Chondrocyte (in vitro differentiated cells): ENCODE measurements around the gene FRMD3. TPM values are rescaled to one million over a fixed set of nuclear protein-coding genes. Genes with fewer than 3 reads are reported as not detected.

Source experiments
- DNase-seq: peaks from one replicate; pipeline ENCODE4 v3.0.0; 2021; ENCODE audit warnings: mixed read lengths, low spot score
- H3K27ac Mint-ChIP-seq: one replicate; pipeline ENCODE4 v1.8.0; 2021; ENCODE audit warnings: mild to moderate bottlenecking, moderate library complexity, mixed read lengths; ENCODE audit not compliant: unreplicated experiment
- H3K27me3 Mint-ChIP-seq: 2 replicates; pipeline ENCODE4 v1.8.0; 2021; ENCODE audit warnings: low read depth, mixed read lengths
- H3K36me3 Mint-ChIP-seq: 2 replicates; pipeline ENCODE4 v1.8.0; 2021; ENCODE audit warnings: low read depth, mixed read lengths
- H3K4me1 Mint-ChIP-seq: 2 replicates; pipeline ENCODE4 v1.8.0; 2021; ENCODE audit warnings: low read depth, mild to moderate bottlenecking, mixed read lengths
- H3K4me3 Mint-ChIP-seq: one replicate; pipeline ENCODE4 v1.8.0; 2021; ENCODE audit warnings: mild to moderate bottlenecking, moderate library complexity, mixed read lengths; ENCODE audit not compliant: unreplicated experiment
- H3K9me3 Mint-ChIP-seq: 2 replicates; pipeline ENCODE4 v1.8.0; 2021; ENCODE audit warnings: low read depth, mixed read lengths
- total RNA-seq: library from RNA; stranded (reverse); gene quantifications from 3 replicates; pipeline ENCODE4 v1.2.1, GENCODE V29; 2021
- TF ChIP-seq, protein P1 (sequence below): fragments of 200-600 bp; sonication (generic); IDR thresholded peaks from 2 replicates; pipeline ENCODE4 v1.5.0; 2021; ENCODE audit warnings: antibody characterized with exemption, mild to moderate bottlenecking, moderate library complexity

Gene FRMD3
- total RNA-seq, 1 donor from 2014 or later, result 1.1 TPM

DNA sequence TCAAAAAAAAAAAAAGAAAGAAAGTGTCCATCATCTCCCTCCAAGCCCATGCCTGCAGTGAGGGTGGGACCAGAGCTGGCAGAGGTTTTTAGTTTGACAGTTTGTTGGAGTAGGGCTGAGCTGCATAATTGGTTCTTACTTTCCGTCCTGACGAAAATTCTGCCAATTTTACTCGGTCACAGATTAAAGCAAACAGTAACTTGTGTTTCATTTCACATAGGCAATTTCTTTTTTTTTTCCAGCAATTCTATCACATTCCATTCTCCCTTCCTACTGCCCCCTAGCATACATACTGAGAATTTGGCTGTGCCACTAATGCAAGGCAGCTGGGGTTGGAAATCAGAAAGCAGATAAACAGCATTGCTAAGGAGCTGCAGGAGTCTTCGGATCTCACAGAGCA lies 132.4 kb downstream of the FRMD3 start:
- no peak for DNase-seq
- Mint-ChIP-seq H3K4me1 (peaks cover 9% of the 10 kb centered on the region), H3K27me3 (peaks cover 3% of the 10 kb centered on the region), H3K9me3 (peaks cover 15% of the 10 kb centered on the region), H3K36me3 (peaks cover 2% of the 10 kb centered on the region), H3K4me3 (no peak overlapping the region), H3K27ac (no peak overlapping the region)
- TF ChIP-seq, protein P1, sequence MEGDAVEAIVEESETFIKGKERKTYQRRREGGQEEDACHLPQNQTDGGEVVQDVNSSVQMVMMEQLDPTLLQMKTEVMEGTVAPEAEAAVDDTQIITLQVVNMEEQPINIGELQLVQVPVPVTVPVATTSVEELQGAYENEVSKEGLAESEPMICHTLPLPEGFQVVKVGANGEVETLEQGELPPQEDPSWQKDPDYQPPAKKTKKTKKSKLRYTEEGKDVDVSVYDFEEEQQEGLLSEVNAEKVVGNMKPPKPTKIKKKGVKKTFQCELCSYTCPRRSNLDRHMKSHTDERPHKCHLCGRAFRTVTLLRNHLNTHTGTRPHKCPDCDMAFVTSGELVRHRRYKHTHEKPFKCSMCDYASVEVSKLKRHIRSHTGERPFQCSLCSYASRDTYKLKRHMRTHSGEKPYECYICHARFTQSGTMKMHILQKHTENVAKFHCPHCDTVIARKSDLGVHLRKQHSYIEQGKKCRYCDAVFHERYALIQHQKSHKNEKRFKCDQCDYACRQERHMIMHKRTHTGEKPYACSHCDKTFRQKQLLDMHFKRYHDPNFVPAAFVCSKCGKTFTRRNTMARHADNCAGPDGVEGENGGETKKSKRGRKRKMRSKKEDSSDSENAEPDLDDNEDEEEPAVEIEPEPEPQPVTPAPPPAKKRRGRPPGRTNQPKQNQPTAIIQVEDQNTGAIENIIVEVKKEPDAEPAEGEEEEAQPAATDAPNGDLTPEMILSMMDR, result peak; percentile 10

- TF ChIP-seq, protein P1, result no peak
- Mint-ChIP-seq H3K36me3 (peaks cover 1% of the 10 kb centered on the region), H3K27ac (peak overlapping the region; percentile 6), H3K27me3 (peaks cover 2% of the 10 kb centered on the region), H3K9me3 (peaks cover 15% of the 10 kb centered on the region), H3K4me3 (no peak overlapping the region), H3K4me1 (peaks cover 9% of the 10 kb centered on the region)
- no peak for DNase-seq
Observed at GRCh38 chr9:83403527-83404238, 134.5 kb downstream of the FRMD3 start.

GRCh38 chr9:83401328-83401900 lies 136.8 kb downstream of the FRMD3 start:
- H3K4me3 Mint-ChIP-seq, result no peak overlapping the region
- H3K27ac Mint-ChIP-seq, result no peak overlapping the region

DNA sequence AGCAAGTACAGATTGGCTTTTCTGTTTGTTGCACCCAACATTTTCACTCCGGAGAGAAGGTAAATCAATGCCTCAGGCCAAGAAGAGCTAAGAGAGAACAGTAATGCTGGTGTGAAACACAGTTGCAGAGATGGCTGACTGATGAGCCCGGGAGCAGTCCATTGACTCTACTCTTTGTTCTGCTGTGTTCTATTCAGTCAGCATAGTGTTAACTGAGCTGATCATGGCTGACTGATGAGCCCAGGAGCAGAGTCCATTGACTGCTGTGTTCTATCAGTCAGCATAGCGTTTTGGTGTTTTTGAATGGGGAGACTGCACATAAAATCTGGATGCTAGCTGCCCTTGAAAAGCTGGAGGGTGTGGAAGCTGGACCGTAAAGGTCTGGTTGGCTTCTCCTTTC lies 141.4 kb downstream of the FRMD3 start:
- no peaks in the 10 kb centered on the region for H3K36me3 Mint-ChIP-seq
- no peaks in the 10 kb centered on the region for H3K27me3 Mint-ChIP-seq
- no peak overlapping the region for H3K4me3 Mint-ChIP-seq
- no peaks in the 10 kb centered on the region for H3K4me1 Mint-ChIP-seq
- DNase-seq, result no peak
- TF ChIP-seq, protein P1, result no peak
- no peak overlapping the region for H3K27ac Mint-ChIP-seq
- H3K9me3 Mint-ChIP-seq, result peaks cover 3% of the 10 kb centered on the region

More at GRCh38 chr9:83401328-83401900, 136.8 kb downstream of the FRMD3 start:
- no peaks in the 10 kb centered on the region for H3K36me3 Mint-ChIP-seq
- H3K27me3 Mint-ChIP-seq, result peaks cover 2% of the 10 kb centered on the region
- TF ChIP-seq, protein P1, result no peak
- DNase-seq, result no peak
- peaks cover 3% of the 10 kb centered on the region for H3K9me3 Mint-ChIP-seq
- H3K4me1 Mint-ChIP-seq, result peaks cover 9% of the 10 kb centered on the region

DNA sequence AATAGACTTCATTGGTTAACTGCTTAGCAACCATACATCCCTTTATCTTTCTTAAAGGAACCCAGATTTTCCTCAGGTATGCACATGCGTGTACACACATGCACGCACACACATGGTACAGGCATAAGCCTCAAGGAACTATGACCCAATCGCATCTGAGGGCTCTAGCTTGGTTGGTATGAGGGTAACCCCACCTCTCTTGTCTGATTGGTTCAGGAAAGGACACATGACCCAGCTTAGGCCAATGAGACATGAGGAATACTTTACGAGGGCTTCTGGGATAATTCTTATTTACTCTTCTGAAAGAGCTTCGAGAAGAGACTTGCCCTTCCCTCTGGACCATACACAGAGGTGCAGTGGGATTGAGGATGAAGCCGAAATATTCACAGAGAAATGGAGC lies 141.9 kb downstream of the FRMD3 start:
- TF ChIP-seq, protein P1, result no peak
- no peaks in the 10 kb centered on the region for H3K4me1 Mint-ChIP-seq
- no peak overlapping the region for H3K27ac Mint-ChIP-seq
- no peak overlapping the region for H3K4me3 Mint-ChIP-seq
- peaks cover 3% of the 10 kb centered on the region for H3K9me3 Mint-ChIP-seq
- no peak for DNase-seq
- no peaks in the 10 kb centered on the region for H3K27me3 Mint-ChIP-seq
- no peaks in the 10 kb centered on the region for H3K36me3 Mint-ChIP-seq
